ENCODE results near the gene SLC2A4. TPM values are rescaled to one million over a fixed set of nuclear protein-coding genes. Genes with fewer than 3 reads are reported as not detected.

Gene SLC2A4
- polyA plus RNA-seq, 4 donors = 1.8 to 2.9 (median 2.5) TPM

GRCh38 chr17:7262935-7263800 lies 18.4 kb upstream of the SLC2A4 start:
- peak in 1 of 4 donors; percentile 41 for DNase-seq (ENCODE audit: low read depth in 4 of 4, low spot score in 3 of 4)

GRCh38 chr17:7263801-7264078 lies 17.8 kb upstream of the SLC2A4 start:
- no peak for DNase-seq (ENCODE audit: low read depth in 4 of 4, low spot score in 3 of 4)

GRCh38 chr17:7266784-7267183 lies 14.7 kb upstream of the SLC2A4 start:
- DNase-seq (ENCODE audit: low read depth in 4 of 4, low spot score in 3 of 4) = no peak

- DNase-seq (ENCODE audit: low read depth in 4 of 4, low spot score in 3 of 4) = no peak
Measured at GRCh38 chr17:7279448-7279847, 2.1 kb upstream of the SLC2A4 start.

GRCh38 chr17:7280519-7281073 lies 922 bp upstream of the SLC2A4 start:
- peak in 1 of 4 donors; percentile 83 for DNase-seq (ENCODE audit: low read depth in 4 of 4, low spot score in 3 of 4)

- no peak for DNase-seq (ENCODE audit: low read depth in 4 of 4, low spot score in 3 of 4)
Measured at GRCh38 chr17:7281953-7282751, 634 bp downstream of the SLC2A4 start.

GRCh38 chr17:7282752-7283321 lies 1.3 kb downstream of the SLC2A4 start:
- DNase-seq (ENCODE audit: low read depth in 4 of 4, low spot score in 3 of 4) = no peak

GRCh38 chr17:7283471-7284216 lies 2.1 kb downstream of the SLC2A4 start:
- DNase-seq (ENCODE audit: low read depth in 4 of 4, low spot score in 3 of 4) = no peak

- DNase-seq (ENCODE audit: low read depth in 4 of 4, low spot score in 3 of 4) = no peak
Measured at GRCh38 chr17:7284911-7285310, 3.4 kb downstream of the SLC2A4 start.

GRCh38 chr17:7285679-7286078 lies 4.2 kb downstream of the SLC2A4 start:
- DNase-seq (ENCODE audit: low read depth in 4 of 4, low spot score in 3 of 4) = no peak

- no peak for DNase-seq (ENCODE audit: low read depth in 4 of 4, low spot score in 3 of 4)
Measured at GRCh38 chr17:7289256-7290032, 7.9 kb downstream of the SLC2A4 start.

GRCh38 chr17:7290166-7290565 lies 8.6 kb downstream of the SLC2A4 start:
- no peak for DNase-seq (ENCODE audit: low read depth in 4 of 4, low spot score in 3 of 4)

GRCh38 chr17:7290685-7291084 lies 9.2 kb downstream of the SLC2A4 start:
- DNase-seq (ENCODE audit: low read depth in 4 of 4, low spot score in 3 of 4) = no peak

- no peak for DNase-seq (ENCODE audit: low read depth in 4 of 4, low spot score in 3 of 4)
Measured at GRCh38 chr17:7292194-7292593, 10.7 kb downstream of the SLC2A4 start.

- no peak for DNase-seq (ENCODE audit: low read depth in 4 of 4, low spot score in 3 of 4)
Measured at GRCh38 chr17:7292729-7293128, 11.2 kb downstream of the SLC2A4 start.

- DNase-seq (ENCODE audit: low read depth in 4 of 4, low spot score in 3 of 4) = no peak
Measured at GRCh38 chr17:7293159-7293558, 11.6 kb downstream of the SLC2A4 start.

GRCh38 chr17:7293816-7294613 lies 12.5 kb downstream of the SLC2A4 start:
- no peak for DNase-seq (ENCODE audit: low read depth in 4 of 4, low spot score in 3 of 4)

GRCh38 chr17:7294614-7295153 lies 13.2 kb downstream of the SLC2A4 start, which contains the start of gene YBX2:
Gene YBX2, minus strand, starts transcription at chr17:7294639. Its CDS starts 139 bp downstream, at chr17:7294500.
- no peak for DNase-seq (ENCODE audit: low read depth in 4 of 4, low spot score in 3 of 4)
